Esophagus muscularis mucosa (tissue), 4 donors: ENCODE data around the gene PKP4. TPM values are rescaled to one million over a fixed set of nuclear protein-coding genes. Genes with fewer than 3 reads are reported as not detected.

Experiments used
- DNase-seq: peaks from one replicate; pipeline ENCODE4 v3.0.0-alpha.2; 2017; ENCODE audit errors: extremely low spot score
- H3K27ac ChIP-seq, 4 donors: fragments of 200-600 bp; sonication (generic); replicated peaks in 1 of 4; 1 replicate in 3 of 4; 2 replicates in 1 of 4; pipeline ENCODE4 v1.5.1; 2016 to 2019; ENCODE audit warnings: mild to moderate bottlenecking in 1 of 4
- H3K27me3 ChIP-seq, 4 donors: fragments of 200-600 bp; sonication (generic); one replicate each; pipeline versions ENCODE4 v1.5.1 to v1.6.0; 2016 to 2019
- H3K36me3 ChIP-seq, 4 donors: fragments of 200-600 bp; sonication (generic); one replicate each; pipeline ENCODE4 v1.5.1; 2016 to 2019
- H3K4me1 ChIP-seq, 4 donors: fragments of 200-600 bp; sonication (generic); one replicate each; pipeline ENCODE4 v1.5.1; 2016 to 2019
- H3K4me3 ChIP-seq, 4 donors: fragments of 200-600 bp; sonication (generic); 1 replicate in 2 of 4; 2 replicates in 2 of 4; pipeline ENCODE4 v1.5.1; 2016 to 2019; ENCODE audit warnings: mild to moderate bottlenecking in 4 of 4, moderate library complexity in 1 of 4
- H3K9me3 ChIP-seq, 4 donors: fragments of 200-600 bp; sonication (generic); 1 replicate in 3 of 4; 2 replicates in 1 of 4; pipeline ENCODE4 v1.5.1; 2016 to 2019
- CTCF ChIP-seq, 3 experiments: fragments of 200-600 bp in 2 of 3; fragments of 450-650 bp in 1 of 3; sonication (generic) in 2 of 3; IDR thresholded peaks; one replicate each; pipeline ENCODE4 v1.5.1; 2017 to 2019; ENCODE audit warnings: antibody characterized with exemption in 3 of 3, mild to moderate bottlenecking in 2 of 3, moderate library complexity in 1 of 3
- EP300 ChIP-seq: sonication (generic); formaldehyde crosslinking; IDR thresholded peaks from one replicate; pipeline ENCODE4 v1.6.1; 2017; ENCODE audit warnings: antibody characterized with exemption
- POLR2A ChIP-seq: fragments of 450-650 bp; IDR thresholded peaks from one replicate; pipeline ENCODE4 v1.6.1; 2017; ENCODE audit warnings: antibody characterized with exemption, moderate library complexity, mild to moderate bottlenecking, low read depth
- POLR2AphosphoS5 ChIP-seq, 2 donors: sonication (generic); formaldehyde crosslinking; IDR thresholded peaks; one replicate each; pipeline ENCODE4 v1.6.1; 2017; ENCODE audit warnings: antibody characterized with exemption in 2 of 2
- WGBS: methylation state at CpG from one replicate; pipeline ENCODE4 v1.1.5; 2018; 5-methylcytosine and 5-hydroxymethylcytosine counted together
- intact Hi-C: fragments of 100-400 bp; cut with DNase I; formaldehyde crosslinking; loops from one replicate; pipeline ENCODE4 v1.15.1; 2023
- total RNA-seq, 4 donors: library from RNA; depleted of rRNA; stranded (reverse); fragments of >200 nt; gene quantifications; one replicate each; pipeline versions ENCODE4 v1.1.0 to v1.2.1, GENCODE V29; 2016

Gene PKP4
- total RNA-seq, 4 donors from 2014 or later: 79.7 to 131 (median 93.0) TPM

- H3K4me1 ChIP-seq: peaks cover 0 to 4% (median 2%) of the 10 kb centered on the region in 4 donors
- H3K27ac ChIP-seq: no peak overlapping the region
- DNase-seq: no peak
- intact Hi-C loops: no loop called here
- H3K4me3 ChIP-seq: no peak overlapping the region
- no peak for TF ChIP-seq EP300
- TF ChIP-seq POLR2A: no peak
- no peak for TF ChIP-seq POLR2AphosphoS5 (IDR thresholded peaks at IDR 0.05)
- TF ChIP-seq CTCF (IDR thresholded peaks at IDR 0.05): no peak
- no peaks in the 10 kb centered on the region for H3K36me3 ChIP-seq
- peaks cover 0 to 9% (median 0%) of the 10 kb centered on the region in 4 donors for H3K27me3 ChIP-seq
- H3K9me3 ChIP-seq: no peaks in the 10 kb centered on the region
- WGBS: 88% methylated on average over 10 of the region's 12 CpGs
Observed at GRCh38 chr2:158723921-158724802, 267.4 kb downstream of the PKP4 start.

GRCh38 chr2:158724803-158725381, 268.1 kb downstream of the PKP4 start:
- intact Hi-C loops: no loop called here
- DNase-seq: no peak
- Histone ChIP-seq H3K4me1 (peaks cover 0 to 4% (median 2%) of the 10 kb centered on the region in 4 donors), H3K9me3 (no peaks in the 10 kb centered on the region), H3K27me3 (peaks cover 0 to 9% (median 0%) of the 10 kb centered on the region in 4 donors), H3K27ac (no peak overlapping the region), H3K36me3 (no peaks in the 10 kb centered on the region), H3K4me3 (no peak overlapping the region)
- no peak for TF ChIP-seq POLR2A
- TF ChIP-seq EP300: no peak
- TF ChIP-seq CTCF (IDR thresholded peaks at IDR 0.05): no peak
- TF ChIP-seq POLR2AphosphoS5 (IDR thresholded peaks at IDR 0.05): no peak
- 58% methylated on average over 5 of the region's 8 CpGs for whole genome bisulfite sequencing

GRCh38 chr2:158725441-158725891, 268.7 kb downstream of the PKP4 start:
- H3K4me3 ChIP-seq: no peak overlapping the region
- H3K4me1 ChIP-seq: peaks cover 0 to 4% (median 2%) of the 10 kb centered on the region in 4 donors
- intact Hi-C loops: no loop called here
- TF ChIP-seq POLR2AphosphoS5 (IDR thresholded peaks at IDR 0.05) (no peak), CTCF (IDR thresholded peaks at IDR 0.05) (no peak), POLR2A (no peak), EP300 (no peak)
- H3K9me3 ChIP-seq: no peaks in the 10 kb centered on the region
- H3K36me3 ChIP-seq: no peaks in the 10 kb centered on the region
- H3K27ac ChIP-seq: no peak overlapping the region
- no peak for DNase-seq
- 100% methylated on average over 1 of the region's 7 CpGs for WGBS
- H3K27me3 ChIP-seq: peaks cover 0 to 10% (median 0%) of the 10 kb centered on the region in 4 donors

GRCh38 chr2:158726911-158727592, 270.3 kb downstream of the PKP4 start:
- Histone ChIP-seq H3K27ac (no peak overlapping the region), H3K36me3 (no peaks in the 10 kb centered on the region), H3K4me1 (peaks cover 0 to 4% (median 2%) of the 10 kb centered on the region in 4 donors), H3K27me3 (peaks cover 0 to 9% (median 0%) of the 10 kb centered on the region in 4 donors), H3K9me3 (no peaks in the 10 kb centered on the region), H3K4me3 (no peak overlapping the region)
- 68% methylated on average over 8 of the region's 8 CpGs for WGBS
- intact Hi-C loops: no loop called here
- TF ChIP-seq POLR2AphosphoS5 (IDR thresholded peaks at IDR 0.05): no peak
- TF ChIP-seq EP300: no peak
- no peak for TF ChIP-seq POLR2A
- TF ChIP-seq CTCF (IDR thresholded peaks at IDR 0.05): no peak
- DNase-seq: no peak
